Spleen (tissue), 7 donors: ENCODE results near the gene PDE4D.

Experiments used
- POLR2A ChIP-seq, 3 donors: fragments of 450-650 bp; IDR thresholded peaks; one replicate each; pipeline ENCODE4 v1.5.1; 2017; ENCODE audit warnings: antibody characterized with exemption in 3 of 3, mild to moderate bottlenecking in 1 of 3
- POLR2AphosphoS5 ChIP-seq, 3 donors: sonication (generic); formaldehyde crosslinking; IDR thresholded peaks; one replicate each; pipeline ENCODE4 v1.5.1; 2017; ENCODE audit warnings: antibody characterized with exemption in 3 of 3
- TF ChIP-seq, protein P1 (sequence below), 11 experiments: fragments of 200-600 bp in 7 of 11; fragments of 450-650 bp in 4 of 11; sonication (generic) in 4 of 11; IDR thresholded peaks in 8 of 11; conservative IDR thresholded peaks in 3 of 11; 1 replicate in 7 of 11; 2 replicates in 4 of 11; pipeline versions ENCODE4 v1.4.0 to v1.8.0; 2016 to 2021; ENCODE audit warnings: antibody characterized with exemption in 11 of 11, inconsistent platforms in 4 of 11, mild to moderate bottlenecking in 1 of 11
- donor health status: DM: no; HTN: no; CAD: no; lungs with moderate emphysema.
- donor health status: DM: no; HTN: no; CAD: no.
- donor health status: DM: no; HTN: no; CAD: no.

DNA sequence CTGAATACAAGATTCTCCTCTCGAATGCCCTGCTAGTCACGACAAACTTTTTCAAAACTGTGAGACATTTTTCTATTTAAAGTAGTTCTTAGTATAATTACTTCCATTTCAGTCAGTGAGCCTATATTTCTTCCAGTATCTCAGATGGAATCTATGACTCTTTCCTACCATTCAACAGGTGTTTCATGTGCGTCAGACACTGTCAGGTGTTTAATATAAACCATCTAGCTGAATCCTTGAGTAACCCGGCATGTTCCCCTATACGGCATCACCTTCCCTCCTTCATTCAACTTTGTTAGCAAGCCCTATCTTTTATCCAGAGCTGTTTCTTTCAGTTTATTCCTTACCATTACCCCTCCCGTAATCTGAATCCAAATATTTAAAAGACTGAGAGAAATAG is 891.8 kb downstream of the PDE4D start:
- TF ChIP-seq, protein P1, sequence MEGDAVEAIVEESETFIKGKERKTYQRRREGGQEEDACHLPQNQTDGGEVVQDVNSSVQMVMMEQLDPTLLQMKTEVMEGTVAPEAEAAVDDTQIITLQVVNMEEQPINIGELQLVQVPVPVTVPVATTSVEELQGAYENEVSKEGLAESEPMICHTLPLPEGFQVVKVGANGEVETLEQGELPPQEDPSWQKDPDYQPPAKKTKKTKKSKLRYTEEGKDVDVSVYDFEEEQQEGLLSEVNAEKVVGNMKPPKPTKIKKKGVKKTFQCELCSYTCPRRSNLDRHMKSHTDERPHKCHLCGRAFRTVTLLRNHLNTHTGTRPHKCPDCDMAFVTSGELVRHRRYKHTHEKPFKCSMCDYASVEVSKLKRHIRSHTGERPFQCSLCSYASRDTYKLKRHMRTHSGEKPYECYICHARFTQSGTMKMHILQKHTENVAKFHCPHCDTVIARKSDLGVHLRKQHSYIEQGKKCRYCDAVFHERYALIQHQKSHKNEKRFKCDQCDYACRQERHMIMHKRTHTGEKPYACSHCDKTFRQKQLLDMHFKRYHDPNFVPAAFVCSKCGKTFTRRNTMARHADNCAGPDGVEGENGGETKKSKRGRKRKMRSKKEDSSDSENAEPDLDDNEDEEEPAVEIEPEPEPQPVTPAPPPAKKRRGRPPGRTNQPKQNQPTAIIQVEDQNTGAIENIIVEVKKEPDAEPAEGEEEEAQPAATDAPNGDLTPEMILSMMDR (IDR thresholded peaks at IDR 0.05 in 8 of 11, conservative IDR thresholded peaks at IDR 0.05 in 3 of 11), result no peak
- no peak for TF ChIP-seq POLR2A (IDR thresholded peaks at IDR 0.05)
- no peak for TF ChIP-seq POLR2AphosphoS5 (IDR thresholded peaks at IDR 0.05)
